ENCODE data around the gene UNK.

The UNK gene

GRCh38 chr17:75749545-75750389 is 34.8 kb upstream of the UNK start:
- Histone ChIP-seq H3K27me3 (ENCODE audit: low read depth, low read length) (no peaks in the 10 kb centered on the region), H3K36me3 (replicated peaks; ENCODE audit: low read depth, low read length) (no peaks in the 10 kb centered on the region), H3K4me2 (ENCODE audit: low read length) (peak overlapping the region; percentile 91), H3K9me3 (ENCODE audit: insufficient read depth, low read length) (no peaks in the 10 kb centered on the region), H3K4me1 (ENCODE audit: low read length) (peaks cover 30% of the 10 kb centered on the region), H2AFZ (ENCODE audit: low read depth, low read length) (peak overlapping the region; percentile 17; the same call in 1 of the 2 replicates), H4K20me1 (ENCODE audit: insufficient read depth, low read length) (no peaks in the 10 kb centered on the region), H3K9ac (ENCODE audit: low read length) (peak overlapping the region; percentile 31; the same call in 1 of the 2 replicates), H3K4me3 (ENCODE audit: low read length) (peak overlapping the region; percentile 75), H3K27ac (ENCODE audit: low read length) (no peak overlapping the region), H3K79me2 (ENCODE audit: low read length) (no peaks in the 10 kb centered on the region)
- TF ChIP-seq, protein P1, sequence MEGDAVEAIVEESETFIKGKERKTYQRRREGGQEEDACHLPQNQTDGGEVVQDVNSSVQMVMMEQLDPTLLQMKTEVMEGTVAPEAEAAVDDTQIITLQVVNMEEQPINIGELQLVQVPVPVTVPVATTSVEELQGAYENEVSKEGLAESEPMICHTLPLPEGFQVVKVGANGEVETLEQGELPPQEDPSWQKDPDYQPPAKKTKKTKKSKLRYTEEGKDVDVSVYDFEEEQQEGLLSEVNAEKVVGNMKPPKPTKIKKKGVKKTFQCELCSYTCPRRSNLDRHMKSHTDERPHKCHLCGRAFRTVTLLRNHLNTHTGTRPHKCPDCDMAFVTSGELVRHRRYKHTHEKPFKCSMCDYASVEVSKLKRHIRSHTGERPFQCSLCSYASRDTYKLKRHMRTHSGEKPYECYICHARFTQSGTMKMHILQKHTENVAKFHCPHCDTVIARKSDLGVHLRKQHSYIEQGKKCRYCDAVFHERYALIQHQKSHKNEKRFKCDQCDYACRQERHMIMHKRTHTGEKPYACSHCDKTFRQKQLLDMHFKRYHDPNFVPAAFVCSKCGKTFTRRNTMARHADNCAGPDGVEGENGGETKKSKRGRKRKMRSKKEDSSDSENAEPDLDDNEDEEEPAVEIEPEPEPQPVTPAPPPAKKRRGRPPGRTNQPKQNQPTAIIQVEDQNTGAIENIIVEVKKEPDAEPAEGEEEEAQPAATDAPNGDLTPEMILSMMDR (IDR thresholded peaks at IDR 0.05; ENCODE audit: low read depth, low read length): peak; percentile 93
- TF ChIP-seq EZH2phosphoT487 (IDR thresholded peaks at IDR 0.05; ENCODE audit: low read depth): no peak

DNA sequence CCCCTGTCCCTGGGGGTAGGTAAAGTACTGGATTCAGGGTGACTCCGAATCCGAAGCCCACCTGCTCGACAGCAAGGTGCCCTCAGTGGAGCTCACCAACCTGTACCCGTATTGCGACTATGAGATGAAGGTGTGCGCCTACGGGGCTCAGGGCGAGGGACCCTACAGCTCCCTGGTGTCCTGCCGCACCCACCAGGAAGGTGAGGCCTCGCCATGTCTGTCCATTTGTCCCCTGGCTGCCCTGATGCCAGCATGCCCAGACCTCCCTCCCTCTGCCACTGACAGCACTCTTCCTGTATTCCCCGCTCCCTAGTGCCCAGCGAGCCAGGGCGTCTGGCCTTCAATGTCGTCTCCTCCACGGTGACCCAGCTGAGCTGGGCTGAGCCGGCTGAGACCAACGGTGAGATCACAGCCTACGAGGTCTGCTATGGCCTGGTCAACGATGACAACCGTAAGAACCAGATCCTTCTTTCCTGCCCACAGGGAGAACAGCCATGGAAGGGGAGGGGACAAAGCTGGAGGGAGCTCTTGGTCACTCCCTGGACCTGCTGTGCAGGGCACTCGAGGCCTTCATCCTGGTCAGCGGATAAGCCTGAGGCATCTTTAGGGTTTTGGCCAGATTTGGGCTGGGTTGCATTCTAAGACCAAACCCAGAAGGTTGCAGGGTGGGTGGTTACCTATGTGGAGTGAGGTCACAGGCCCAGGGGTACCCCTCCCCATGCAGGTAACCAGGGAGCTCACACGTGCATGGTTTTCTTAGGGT is 33.8 kb upstream of the UNK start:
- TF ChIP-seq, protein P1 (IDR thresholded peaks at IDR 0.05; ENCODE audit: low read depth, low read length): no peak
- no peak for TF ChIP-seq EZH2phosphoT487 (IDR thresholded peaks at IDR 0.05; ENCODE audit: low read depth)
- H3K27ac ChIP-seq (ENCODE audit: low read length): no peak overlapping the region
- no peak overlapping the region for H3K4me2 ChIP-seq (ENCODE audit: low read length)
- H3K36me3 ChIP-seq (replicated peaks; ENCODE audit: low read depth, low read length): no peaks in the 10 kb centered on the region
- no peak overlapping the region for H3K9ac ChIP-seq (ENCODE audit: low read length)
- H3K4me1 ChIP-seq (ENCODE audit: low read length): peaks cover 32% of the 10 kb centered on the region
- no peaks in the 10 kb centered on the region for H3K79me2 ChIP-seq (ENCODE audit: low read length)
- H3K4me3 ChIP-seq (ENCODE audit: low read length): no peak overlapping the region
- no peaks in the 10 kb centered on the region for H4K20me1 ChIP-seq (ENCODE audit: insufficient read depth, low read length)
- no peak overlapping the region for H2AFZ ChIP-seq (ENCODE audit: low read depth, low read length)
- no peaks in the 10 kb centered on the region for H3K27me3 ChIP-seq (ENCODE audit: low read depth, low read length)
- H3K9me3 ChIP-seq (ENCODE audit: insufficient read depth, low read length): no peaks in the 10 kb centered on the region

DNA sequence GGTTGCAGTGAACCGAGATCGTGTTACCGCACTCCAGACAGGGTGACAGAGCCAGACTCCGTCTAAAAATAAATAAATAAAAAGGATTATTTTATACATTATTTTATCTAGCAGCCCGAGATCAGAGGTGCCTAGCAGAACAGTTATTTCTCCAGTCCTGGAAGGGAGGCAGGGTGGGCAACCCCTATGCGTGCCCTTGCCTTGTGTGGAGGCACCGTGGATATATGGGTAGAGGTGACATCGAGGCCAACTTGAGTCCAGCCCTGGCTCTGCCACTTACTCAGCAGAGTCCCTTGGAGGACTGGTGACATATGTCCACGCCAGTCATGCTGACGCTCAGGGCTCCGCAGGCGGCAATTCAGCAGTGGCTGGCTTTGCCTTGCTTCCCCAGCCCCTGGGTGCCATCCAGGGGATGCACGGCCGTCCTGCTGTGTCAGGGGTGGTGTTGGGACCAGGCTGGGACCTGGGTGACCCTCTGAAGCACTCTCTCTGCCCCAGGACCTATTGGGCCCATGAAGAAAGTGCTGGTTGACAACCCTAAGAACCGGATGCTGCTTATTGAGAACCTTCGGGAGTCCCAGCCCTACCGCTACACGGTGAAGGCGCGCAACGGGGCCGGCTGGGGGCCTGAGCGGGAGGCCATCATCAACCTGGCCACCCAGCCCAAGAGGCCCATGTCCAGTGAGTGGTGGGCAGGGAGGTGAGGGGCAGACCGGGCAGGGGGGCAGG is 32.8 kb upstream of the UNK start:
- no peak overlapping the region for H3K4me3 ChIP-seq (ENCODE audit: low read length)
- H3K27ac ChIP-seq (ENCODE audit: low read length): no peak overlapping the region

More for the DNA sequence above, 32.8 kb upstream of the UNK start:
- Histone ChIP-seq H3K4me2 (ENCODE audit: low read length) (no peak overlapping the region), H2AFZ (ENCODE audit: low read depth, low read length) (no peak overlapping the region), H3K79me2 (ENCODE audit: low read length) (no peaks in the 10 kb centered on the region), H4K20me1 (ENCODE audit: insufficient read depth, low read length) (no peaks in the 10 kb centered on the region), H3K27me3 (ENCODE audit: low read depth, low read length) (no peaks in the 10 kb centered on the region), H3K9me3 (ENCODE audit: insufficient read depth, low read length) (no peaks in the 10 kb centered on the region), H3K9ac (ENCODE audit: low read length) (no peak overlapping the region), H3K36me3 (replicated peaks; ENCODE audit: low read depth, low read length) (no peaks in the 10 kb centered on the region), H3K4me1 (ENCODE audit: low read length) (peaks cover 32% of the 10 kb centered on the region)
- TF ChIP-seq EZH2phosphoT487 (IDR thresholded peaks at IDR 0.05; ENCODE audit: low read depth): no peak
- TF ChIP-seq, protein P1 (IDR thresholded peaks at IDR 0.05; ENCODE audit: low read depth, low read length): no peak

Measured in OCI-LY3 (cell line).